Measurements from ENCODE around the gene FYB1.

FYB1 gene, protein sequence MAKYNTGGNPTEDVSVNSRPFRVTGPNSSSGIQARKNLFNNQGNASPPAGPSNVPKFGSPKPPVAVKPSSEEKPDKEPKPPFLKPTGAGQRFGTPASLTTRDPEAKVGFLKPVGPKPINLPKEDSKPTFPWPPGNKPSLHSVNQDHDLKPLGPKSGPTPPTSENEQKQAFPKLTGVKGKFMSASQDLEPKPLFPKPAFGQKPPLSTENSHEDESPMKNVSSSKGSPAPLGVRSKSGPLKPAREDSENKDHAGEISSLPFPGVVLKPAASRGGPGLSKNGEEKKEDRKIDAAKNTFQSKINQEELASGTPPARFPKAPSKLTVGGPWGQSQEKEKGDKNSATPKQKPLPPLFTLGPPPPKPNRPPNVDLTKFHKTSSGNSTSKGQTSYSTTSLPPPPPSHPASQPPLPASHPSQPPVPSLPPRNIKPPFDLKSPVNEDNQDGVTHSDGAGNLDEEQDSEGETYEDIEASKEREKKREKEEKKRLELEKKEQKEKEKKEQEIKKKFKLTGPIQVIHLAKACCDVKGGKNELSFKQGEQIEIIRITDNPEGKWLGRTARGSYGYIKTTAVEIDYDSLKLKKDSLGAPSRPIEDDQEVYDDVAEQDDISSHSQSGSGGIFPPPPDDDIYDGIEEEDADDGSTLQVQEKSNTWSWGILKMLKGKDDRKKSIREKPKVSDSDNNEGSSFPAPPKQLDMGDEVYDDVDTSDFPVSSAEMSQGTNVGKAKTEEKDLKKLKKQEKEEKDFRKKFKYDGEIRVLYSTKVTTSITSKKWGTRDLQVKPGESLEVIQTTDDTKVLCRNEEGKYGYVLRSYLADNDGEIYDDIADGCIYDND

GRCh38 chr5:39219437-39219836 is at the start of gene FYB1:
Gene FYB1, minus strand, starts transcription at chr5:39219563. Its CDS starts 16,603 bp downstream, at chr5:39202960.
- peaks cover 4% of the 10 kb centered on the region; the same call in 1 of the 2 replicates for H3K4me1 ChIP-seq (ENCODE audit: control insufficient read depth, insufficient read depth, low read length)
- no peaks in the 10 kb centered on the region for H3K27me3 ChIP-seq (ENCODE audit: control insufficient read depth, insufficient read depth, low read length)
- no peaks in the 10 kb centered on the region for H3K9me3 ChIP-seq (ENCODE audit: control insufficient read depth, insufficient read depth, low read depth, low read length)
- H3K27ac ChIP-seq (ENCODE audit: low read depth, low read length) = no peak within 1 kb of the TSS
- no peaks in the 10 kb centered on the region for H3K36me3 ChIP-seq (ENCODE audit: control insufficient read depth, insufficient read depth, low read length)
- H3K9ac ChIP-seq (ENCODE audit: low read length) = no peak within 1 kb of the TSS
- H3K4me3 ChIP-seq (ENCODE audit: low read depth, low read length) = no peak within 1 kb of the TSS

GRCh38 chr5:39267186-39267585 is 47.8 kb upstream of the FYB1 start:
- Histone ChIP-seq H3K4me1 (ENCODE audit: control insufficient read depth, insufficient read depth, low read length) (no peaks in the 10 kb centered on the region), H3K27me3 (ENCODE audit: control insufficient read depth, insufficient read depth, low read length) (no peaks in the 10 kb centered on the region), H3K27ac (ENCODE audit: low read depth, low read length) (no peak overlapping the region), H3K9me3 (ENCODE audit: control insufficient read depth, insufficient read depth, low read depth, low read length) (no peaks in the 10 kb centered on the region), H3K36me3 (ENCODE audit: control insufficient read depth, insufficient read depth, low read length) (no peaks in the 10 kb centered on the region), H3K4me3 (ENCODE audit: low read depth, low read length) (no peak overlapping the region), H3K9ac (ENCODE audit: low read length) (no peak overlapping the region)

GRCh38 chr5:39266442-39266841 is 47.1 kb upstream of the FYB1 start:
- no peaks in the 10 kb centered on the region for H3K27me3 ChIP-seq (ENCODE audit: control insufficient read depth, insufficient read depth, low read length)
- H3K27ac ChIP-seq (ENCODE audit: low read depth, low read length) = no peak overlapping the region
- H3K36me3 ChIP-seq (ENCODE audit: control insufficient read depth, insufficient read depth, low read length) = no peaks in the 10 kb centered on the region
- H3K9me3 ChIP-seq (ENCODE audit: control insufficient read depth, insufficient read depth, low read depth, low read length) = no peaks in the 10 kb centered on the region
- H3K9ac ChIP-seq (ENCODE audit: low read length) = no peak overlapping the region
- H3K4me3 ChIP-seq (ENCODE audit: low read depth, low read length) = no peak overlapping the region
- no peaks in the 10 kb centered on the region for H3K4me1 ChIP-seq (ENCODE audit: control insufficient read depth, insufficient read depth, low read length)

GRCh38 chr5:39264528-39264927 is 45.2 kb upstream of the FYB1 start:
- Histone ChIP-seq H3K9me3 (ENCODE audit: control insufficient read depth, insufficient read depth, low read depth, low read length) (no peaks in the 10 kb centered on the region), H3K4me3 (ENCODE audit: low read depth, low read length) (no peak overlapping the region), H3K27me3 (ENCODE audit: control insufficient read depth, insufficient read depth, low read length) (no peaks in the 10 kb centered on the region), H3K27ac (ENCODE audit: low read depth, low read length) (no peak overlapping the region), H3K9ac (ENCODE audit: low read length) (no peak overlapping the region), H3K4me1 (ENCODE audit: control insufficient read depth, insufficient read depth, low read length) (no peaks in the 10 kb centered on the region), H3K36me3 (ENCODE audit: control insufficient read depth, insufficient read depth, low read length) (no peaks in the 10 kb centered on the region)

GRCh38 chr5:39262981-39263380 is 43.6 kb upstream of the FYB1 start:
- no peak overlapping the region for H3K9ac ChIP-seq (ENCODE audit: low read length)
- no peak overlapping the region for H3K4me3 ChIP-seq (ENCODE audit: low read depth, low read length)
- H3K4me1 ChIP-seq (ENCODE audit: control insufficient read depth, insufficient read depth, low read length) = no peaks in the 10 kb centered on the region
- H3K27me3 ChIP-seq (ENCODE audit: control insufficient read depth, insufficient read depth, low read length) = no peaks in the 10 kb centered on the region
- H3K9me3 ChIP-seq (ENCODE audit: control insufficient read depth, insufficient read depth, low read depth, low read length) = no peaks in the 10 kb centered on the region
- no peaks in the 10 kb centered on the region for H3K36me3 ChIP-seq (ENCODE audit: control insufficient read depth, insufficient read depth, low read length)
- no peak overlapping the region for H3K27ac ChIP-seq (ENCODE audit: low read depth, low read length)

GRCh38 chr5:39260095-39260494 is 40.7 kb upstream of the FYB1 start:
- Histone ChIP-seq H3K27ac (ENCODE audit: low read depth, low read length) (no peak overlapping the region), H3K9ac (ENCODE audit: low read length) (no peak overlapping the region), H3K27me3 (ENCODE audit: control insufficient read depth, insufficient read depth, low read length) (no peaks in the 10 kb centered on the region), H3K4me1 (ENCODE audit: control insufficient read depth, insufficient read depth, low read length) (no peaks in the 10 kb centered on the region), H3K4me3 (ENCODE audit: low read depth, low read length) (no peak overlapping the region), H3K9me3 (ENCODE audit: control insufficient read depth, insufficient read depth, low read depth, low read length) (no peaks in the 10 kb centered on the region), H3K36me3 (ENCODE audit: control insufficient read depth, insufficient read depth, low read length) (no peaks in the 10 kb centered on the region)

- Histone ChIP-seq H3K27ac (ENCODE audit: low read depth, low read length) (no peak overlapping the region), H3K36me3 (ENCODE audit: control insufficient read depth, insufficient read depth, low read length) (no peaks in the 10 kb centered on the region), H3K4me1 (ENCODE audit: control insufficient read depth, insufficient read depth, low read length) (no peaks in the 10 kb centered on the region), H3K27me3 (ENCODE audit: control insufficient read depth, insufficient read depth, low read length) (no peaks in the 10 kb centered on the region), H3K9me3 (ENCODE audit: control insufficient read depth, insufficient read depth, low read depth, low read length) (no peaks in the 10 kb centered on the region), H3K4me3 (ENCODE audit: low read depth, low read length) (no peak overlapping the region), H3K9ac (ENCODE audit: low read length) (no peak overlapping the region)
These were observed 38.2 kb upstream of the FYB1 start for GRCh38 chr5:39257554-39257953.

DNA sequence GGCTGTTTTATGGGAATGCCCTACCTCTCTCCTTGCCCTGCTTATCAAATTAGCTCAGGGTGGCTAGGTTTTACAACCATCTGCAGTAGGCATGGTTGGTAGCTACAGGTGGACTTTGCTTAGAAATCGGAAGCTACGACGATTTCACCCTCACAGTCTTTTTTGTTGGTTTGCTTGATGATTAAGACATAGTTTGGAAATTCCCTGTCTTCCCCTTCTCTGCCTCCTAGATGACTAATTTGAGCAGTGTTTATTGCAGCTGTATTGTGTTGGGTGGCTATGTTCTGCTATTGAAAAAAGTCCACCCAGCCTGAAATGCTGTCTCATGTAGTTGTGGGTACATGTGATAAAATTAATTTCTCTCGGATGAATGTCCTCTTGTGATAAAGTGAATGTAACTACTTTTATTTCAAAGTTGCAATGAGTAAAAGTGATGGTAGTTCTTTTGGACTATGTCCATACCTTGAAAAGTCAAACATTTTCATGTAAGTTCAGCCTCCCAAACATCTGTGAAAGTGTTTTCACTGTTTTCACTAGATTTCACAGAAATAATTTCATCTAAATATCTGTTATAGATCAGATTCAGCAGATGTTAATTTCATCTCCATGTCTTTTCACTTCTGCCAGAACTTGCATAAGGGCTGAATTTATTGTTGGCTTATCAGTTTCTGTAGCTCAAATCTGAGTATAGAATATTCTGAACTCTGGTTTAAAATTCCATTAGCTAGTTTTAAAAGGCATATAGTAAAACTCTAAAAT is 37.3 kb upstream of the FYB1 start:
- H3K4me3 ChIP-seq (ENCODE audit: low read depth, low read length) = no peak overlapping the region
- no peaks in the 10 kb centered on the region for H3K9me3 ChIP-seq (ENCODE audit: control insufficient read depth, insufficient read depth, low read depth, low read length)
- H3K9ac ChIP-seq (ENCODE audit: low read length) = no peak overlapping the region
- no peaks in the 10 kb centered on the region for H3K36me3 ChIP-seq (ENCODE audit: control insufficient read depth, insufficient read depth, low read length)
- no peaks in the 10 kb centered on the region for H3K4me1 ChIP-seq (ENCODE audit: control insufficient read depth, insufficient read depth, low read length)
- no peak overlapping the region for H3K27ac ChIP-seq (ENCODE audit: low read depth, low read length)
- no peaks in the 10 kb centered on the region for H3K27me3 ChIP-seq (ENCODE audit: control insufficient read depth, insufficient read depth, low read length)

DNA sequence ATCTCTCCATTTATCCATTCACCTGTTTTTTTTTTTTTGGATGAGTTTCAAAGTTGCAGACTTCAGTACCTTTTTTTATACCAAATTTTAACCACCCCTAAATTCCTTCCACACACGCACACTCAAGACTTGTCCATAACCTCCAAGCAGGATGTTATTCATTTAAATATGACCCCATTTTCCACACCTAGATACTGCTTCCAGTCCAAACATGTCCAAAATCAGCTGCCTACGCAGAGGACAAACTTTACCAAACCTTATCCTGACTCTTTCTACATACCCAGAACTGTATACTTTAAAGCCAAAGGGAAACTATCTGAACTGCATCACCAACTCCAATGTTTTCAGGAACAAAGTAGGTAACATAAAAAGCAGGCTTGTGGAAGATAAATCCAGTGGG is 36.0 kb upstream of the FYB1 start:
- Histone ChIP-seq H3K4me3 (ENCODE audit: low read depth, low read length) (no peak overlapping the region), H3K9ac (ENCODE audit: low read length) (no peak overlapping the region), H3K36me3 (ENCODE audit: control insufficient read depth, insufficient read depth, low read length) (no peaks in the 10 kb centered on the region), H3K27me3 (ENCODE audit: control insufficient read depth, insufficient read depth, low read length) (no peaks in the 10 kb centered on the region), H3K9me3 (ENCODE audit: control insufficient read depth, insufficient read depth, low read depth, low read length) (no peaks in the 10 kb centered on the region), H3K27ac (ENCODE audit: low read depth, low read length) (no peak overlapping the region), H3K4me1 (ENCODE audit: control insufficient read depth, insufficient read depth, low read length) (no peaks in the 10 kb centered on the region)

DNA sequence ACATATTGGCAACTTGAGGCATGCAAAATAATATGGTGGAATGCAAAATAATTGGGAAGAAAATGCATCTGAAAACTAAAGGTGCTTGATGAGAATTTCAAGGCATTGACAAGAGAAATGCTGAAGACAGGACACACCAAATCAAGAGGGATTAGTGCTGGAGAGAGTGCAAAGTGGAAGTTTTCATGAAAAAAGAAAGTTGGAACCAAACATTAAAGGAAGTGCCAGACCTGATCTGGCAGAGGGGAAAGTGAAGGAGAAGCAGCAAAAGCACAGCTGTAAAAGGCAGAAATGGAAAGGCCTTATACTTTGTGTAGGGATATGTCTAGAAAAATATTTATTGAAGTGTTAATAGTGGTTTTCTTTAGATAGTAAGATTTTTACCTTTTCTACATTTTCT is 35.3 kb upstream of the FYB1 start:
- Histone ChIP-seq H3K9me3 (ENCODE audit: control insufficient read depth, insufficient read depth, low read depth, low read length) (no peaks in the 10 kb centered on the region), H3K9ac (ENCODE audit: low read length) (no peak overlapping the region), H3K36me3 (ENCODE audit: control insufficient read depth, insufficient read depth, low read length) (no peaks in the 10 kb centered on the region), H3K4me3 (ENCODE audit: low read depth, low read length) (no peak overlapping the region), H3K27me3 (ENCODE audit: control insufficient read depth, insufficient read depth, low read length) (no peaks in the 10 kb centered on the region), H3K27ac (ENCODE audit: low read depth, low read length) (no peak overlapping the region), H3K4me1 (ENCODE audit: control insufficient read depth, insufficient read depth, low read length) (no peaks in the 10 kb centered on the region)

DNA sequence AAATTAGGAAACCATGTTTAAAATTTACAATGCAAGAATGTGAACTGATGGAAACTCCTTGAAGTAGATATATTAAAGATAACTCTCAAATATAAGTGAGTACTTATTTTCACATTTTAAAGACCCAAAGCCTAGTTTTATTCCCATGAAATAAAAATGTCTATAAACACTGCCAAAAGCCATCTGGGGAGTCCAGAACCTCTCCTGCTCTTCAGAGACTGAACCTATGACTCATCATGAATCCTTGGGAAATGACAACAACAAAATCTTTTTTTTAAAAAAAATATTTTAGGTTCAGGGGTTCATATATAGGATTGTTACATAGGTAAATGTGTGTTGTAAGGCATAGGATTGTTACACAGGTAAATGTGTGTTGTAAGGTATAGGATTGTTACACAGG is 33.8 kb upstream of the FYB1 start:
- Histone ChIP-seq H3K9ac (ENCODE audit: low read length) (no peak overlapping the region), H3K36me3 (ENCODE audit: control insufficient read depth, insufficient read depth, low read length) (no peaks in the 10 kb centered on the region), H3K27me3 (ENCODE audit: control insufficient read depth, insufficient read depth, low read length) (no peaks in the 10 kb centered on the region), H3K4me3 (ENCODE audit: low read depth, low read length) (no peak overlapping the region), H3K27ac (ENCODE audit: low read depth, low read length) (no peak overlapping the region), H3K4me1 (ENCODE audit: control insufficient read depth, insufficient read depth, low read length) (no peaks in the 10 kb centered on the region), H3K9me3 (ENCODE audit: control insufficient read depth, insufficient read depth, low read depth, low read length) (no peaks in the 10 kb centered on the region)

Data from HUES6 (cell line).